Keratinocyte (primary cell): ENCODE measurements around the gene VAV2. TPM values are rescaled to one million over a fixed set of nuclear protein-coding genes. Genes with fewer than 3 reads are reported as not detected.

Experiments
- DNase-seq: peaks from one replicate; pipeline ENCODE4 v3.0.0-alpha.2; 2011; ENCODE audit warnings: low read depth, missing footprints, low spot score
- FAIRE-seq: peaks from 2 replicates; lab custom pipeline; 2011; peaks lifted over from hg19 to GRCh38; lab: Jason Lieb, UNC
- H2AFZ ChIP-seq: 2 replicates; pipeline ENCODE4 v1.6.0; 2012; ENCODE audit warnings: low read length, control low read depth, inconsistent platforms; ENCODE audit not compliant: control insufficient read depth
- H3K27ac ChIP-seq: 2 replicates; pipeline ENCODE4 v1.5.1; 2011; ENCODE audit warnings: low read length; ENCODE audit not compliant: control insufficient read depth, insufficient read depth
- H3K27me3 ChIP-seq: 3 replicates; pipeline ENCODE4 v1.6.0; 2011; ENCODE audit warnings: low read length; ENCODE audit not compliant: control insufficient read depth, insufficient read depth; ENCODE audit errors: extremely low read depth
- H3K36me3 ChIP-seq, 2 experiments: 2 replicates in 1 of 2; 3 replicates in 1 of 2; pipeline ENCODE4 v1.5.1; 2011; ENCODE audit warnings: low read length in 2 of 2, mild to moderate bottlenecking in 1 of 2; ENCODE audit not compliant: control insufficient read depth in 2 of 2, insufficient read depth in 2 of 2; ENCODE audit errors: extremely low read depth in 1 of 2
- H3K4me1 ChIP-seq: 3 replicates; pipeline ENCODE4 v1.5.1; 2011; ENCODE audit warnings: low read length; ENCODE audit not compliant: control insufficient read depth, insufficient read depth; ENCODE audit errors: extremely low read depth
- H3K4me2 ChIP-seq: 3 replicates; pipeline ENCODE4 v1.6.0; 2011; ENCODE audit warnings: low read depth, low read length; ENCODE audit not compliant: control insufficient read depth, insufficient read depth; ENCODE audit errors: extremely low read depth
- H3K4me3 ChIP-seq, 3 experiments: fragments of 200-600 bp in 1 of 3; sonication (generic) in 1 of 3; 2 replicates in 2 of 3; 3 replicates in 1 of 3; pipeline ENCODE4 v1.5.1; 2011 to 2016; ENCODE audit warnings: low read length in 3 of 3, mild to moderate bottlenecking in 3 of 3, control low read depth in 2 of 3, inconsistent platforms in 1 of 3, low read depth in 1 of 3, mixed read lengths in 1 of 3, mixed run types in 1 of 3, moderate library complexity in 1 of 3; ENCODE audit not compliant: control insufficient read depth in 2 of 3, insufficient read depth in 2 of 3; ENCODE audit errors: extremely low read depth in 1 of 3
- H3K79me2 ChIP-seq: 2 replicates; pipeline ENCODE4 v1.6.0; 2012; ENCODE audit warnings: low read length; ENCODE audit not compliant: control insufficient read depth, insufficient read depth
- H3K9ac ChIP-seq: 3 replicates; pipeline ENCODE4 v1.6.0; 2011; ENCODE audit warnings: low read length; ENCODE audit not compliant: control insufficient read depth, insufficient read depth; ENCODE audit errors: extremely low read depth
- H3K9me1 ChIP-seq: 3 replicates; pipeline ENCODE4 v1.6.0; 2011; ENCODE audit warnings: low read length; ENCODE audit not compliant: control insufficient read depth, insufficient read depth; ENCODE audit errors: extremely low read depth
- H3K9me3 ChIP-seq: 2 replicates; pipeline ENCODE4 v1.5.1; 2012; ENCODE audit warnings: low read depth, low read length; ENCODE audit not compliant: control insufficient read depth
- H4K20me1 ChIP-seq: 3 replicates; pipeline ENCODE4 v1.6.0; 2011; ENCODE audit warnings: low read length; ENCODE audit not compliant: control insufficient read depth, insufficient read depth; ENCODE audit errors: extremely low read depth
- EZH2 ChIP-seq: IDR thresholded peaks from one replicate; pipeline ENCODE4 v1.6.1; 2012; ENCODE audit warnings: inconsistent platforms, mild to moderate bottlenecking, low read length, moderate library complexity
- dilution Hi-C: fragments of 300-500 bp; cut with MboI; formaldehyde crosslinking; loops from one replicate; pipeline ENCODE4 v1.7.0; 2020; ENCODE audit warnings: low sequenced_read_pairs; ENCODE audit not compliant: extremely low pct_ligation_motif_present
- polyA plus RNA-seq, 5 experiments: library from polyadenylated mRNA; depleted of rRNA in 3 of 5; stranded (reverse) in 3 of 5; stranded (forward) in 1 of 5; unstranded in 1 of 5; fragments of >200 nt; gene quantifications; 1 replicate in 1 of 5; 2 replicates in 3 of 5; 3 replicates in 1 of 5; pipeline versions ENCODE4 v1.2.1 to v1.2.3, GENCODE V29; 2011 to 2012; ENCODE audit warnings: missing spikeins in 2 of 5, low read depth in 1 of 5, low replicate concordance in 1 of 5
- TF ChIP-seq, protein P1 (sequence below), 3 experiments: IDR thresholded peaks in 1 of 3; conservative IDR thresholded peaks in 1 of 3; optimal IDR thresholded peaks in 1 of 3; 2 replicates in 2 of 3; 3 replicates in 1 of 3; pipeline versions ENCODE3 to v1.5.1; 2011; ENCODE audit warnings: low read length in 3 of 3, mild to moderate bottlenecking in 3 of 3, moderate library complexity in 2 of 3, control low read depth in 1 of 3, inconsistent platforms in 1 of 3; ENCODE audit not compliant: insufficient read depth in 2 of 3; ENCODE audit errors: extremely low read depth in 1 of 3

The VAV2 gene
- polyA plus RNA-seq, 1 donor (not counting 4 experiments of a cell fraction or from before 2014, with no cell fraction given) = 16.4 TPM

DNA sequence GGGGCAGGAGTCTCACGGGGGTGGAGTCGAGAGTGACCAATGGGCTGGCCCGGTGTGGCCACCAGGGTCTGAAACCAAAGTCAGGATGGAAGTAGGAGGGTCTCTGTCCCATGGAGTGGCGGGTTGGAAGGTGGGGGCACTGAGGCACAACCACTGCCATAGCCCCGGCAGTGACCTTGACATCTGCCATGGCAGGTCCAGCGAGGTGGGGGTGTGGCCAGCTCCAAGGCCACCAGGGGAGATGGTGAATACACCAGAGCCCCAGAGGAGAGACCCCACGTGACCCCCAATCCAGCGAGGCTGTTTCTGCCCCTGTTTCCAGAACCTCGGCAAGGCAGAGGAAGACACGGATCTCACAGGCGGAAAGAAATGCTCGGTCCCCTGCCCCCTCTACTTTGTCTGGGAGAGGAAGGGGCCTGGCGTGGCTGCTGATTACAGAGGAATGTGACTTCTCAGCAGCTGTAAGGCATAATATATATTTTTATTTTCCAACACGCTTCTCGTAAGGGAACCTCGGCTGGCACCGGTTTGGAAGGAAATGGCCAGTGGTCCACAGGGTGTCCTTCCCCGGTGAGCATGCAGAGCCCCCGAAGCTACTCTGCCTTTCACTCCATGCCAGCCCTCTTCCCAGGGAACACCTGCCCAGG, 148.2 kb downstream of the VAV2 start:
- Histone ChIP-seq H3K27me3 (no peaks in the 10 kb centered on the region), H3K9me3 (no peaks in the 10 kb centered on the region), H3K9ac (no peak overlapping the region), H3K4me2 (no peak overlapping the region), H3K4me1 (peaks cover 11% of the 10 kb centered on the region), H3K4me3 (no peak overlapping the region), H3K36me3 (peaks cover 0 to 2% of the 10 kb centered on the region in 2 experiments), H4K20me1 (peaks cover 7% of the 10 kb centered on the region), H3K9me1 (no peaks in the 10 kb centered on the region), H2AFZ (no peak overlapping the region), H3K79me2 (peaks cover 22% of the 10 kb centered on the region), H3K27ac (no peak overlapping the region)
- DNase-seq = no peak
- FAIRE-seq = no peak
- dilution Hi-C loops = no loop called here
- TF ChIP-seq EZH2 = no peak
- TF ChIP-seq, protein P1, sequence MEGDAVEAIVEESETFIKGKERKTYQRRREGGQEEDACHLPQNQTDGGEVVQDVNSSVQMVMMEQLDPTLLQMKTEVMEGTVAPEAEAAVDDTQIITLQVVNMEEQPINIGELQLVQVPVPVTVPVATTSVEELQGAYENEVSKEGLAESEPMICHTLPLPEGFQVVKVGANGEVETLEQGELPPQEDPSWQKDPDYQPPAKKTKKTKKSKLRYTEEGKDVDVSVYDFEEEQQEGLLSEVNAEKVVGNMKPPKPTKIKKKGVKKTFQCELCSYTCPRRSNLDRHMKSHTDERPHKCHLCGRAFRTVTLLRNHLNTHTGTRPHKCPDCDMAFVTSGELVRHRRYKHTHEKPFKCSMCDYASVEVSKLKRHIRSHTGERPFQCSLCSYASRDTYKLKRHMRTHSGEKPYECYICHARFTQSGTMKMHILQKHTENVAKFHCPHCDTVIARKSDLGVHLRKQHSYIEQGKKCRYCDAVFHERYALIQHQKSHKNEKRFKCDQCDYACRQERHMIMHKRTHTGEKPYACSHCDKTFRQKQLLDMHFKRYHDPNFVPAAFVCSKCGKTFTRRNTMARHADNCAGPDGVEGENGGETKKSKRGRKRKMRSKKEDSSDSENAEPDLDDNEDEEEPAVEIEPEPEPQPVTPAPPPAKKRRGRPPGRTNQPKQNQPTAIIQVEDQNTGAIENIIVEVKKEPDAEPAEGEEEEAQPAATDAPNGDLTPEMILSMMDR (optimal IDR thresholded peaks at IDR 0.05 in 1 of 3, IDR thresholded peaks at IDR 0.05 in 1 of 3, conservative IDR thresholded peaks at IDR 0.05 in 1 of 3; ENCODE audit: extremely low read depth in 1 of 3, insufficient read depth in 2 of 3, low read length in 3 of 3) = no peak

GRCh38 chr9:133843250-133843649, 148.9 kb downstream of the VAV2 start:
- no peak overlapping the region for H3K9ac ChIP-seq
- DNase-seq (no peak), FAIRE-seq (no peak)
- TF ChIP-seq, protein P1 (optimal IDR thresholded peaks at IDR 0.05 in 1 of 3, IDR thresholded peaks at IDR 0.05 in 1 of 3, conservative IDR thresholded peaks at IDR 0.05 in 1 of 3; ENCODE audit: extremely low read depth in 1 of 3, insufficient read depth in 2 of 3, low read length in 3 of 3) = no peak
- no peak for TF ChIP-seq EZH2
- H3K9me1 ChIP-seq = no peaks in the 10 kb centered on the region
- H3K27me3 ChIP-seq = no peaks in the 10 kb centered on the region
- peaks cover 0 to 2% of the 10 kb centered on the region in 2 experiments for H3K36me3 ChIP-seq
- no peak overlapping the region for H3K4me2 ChIP-seq
- peaks cover 7% of the 10 kb centered on the region for H4K20me1 ChIP-seq
- no peaks in the 10 kb centered on the region for H3K9me3 ChIP-seq
- dilution Hi-C loops = no loop called here
- H2AFZ ChIP-seq = no peak overlapping the region
- H3K4me3 ChIP-seq = no peak overlapping the region
- H3K79me2 ChIP-seq = peaks cover 23% of the 10 kb centered on the region
- H3K27ac ChIP-seq = no peak overlapping the region
- peaks cover 11% of the 10 kb centered on the region for H3K4me1 ChIP-seq
